ENCODE data around the gene DHRS3. TPM values are rescaled to one million over a fixed set of nuclear protein-coding genes. Genes with fewer than 3 reads are reported as not detected.
A peak's percentile ranks its signal among the peaks of the same experiment; 100 is the strongest.

Gene DHRS3
- total and polyA plus RNA-seq, 2 of the 13 experiments (the other 11 are each of a cell fraction or from before 2014, with no cell fraction given) = 48.5 to 90.5 TPM

- TF ChIP-seq ZNF318 (CRISPR knock-in tag; IDR thresholded peaks at IDR 0.05) = no peak
- peak; percentile 35; the same call in 1 of the 2 replicates for TF ChIP-seq ATF7 (IDR thresholded peaks at IDR 0.05)
- no peak; the same call in 1 of the 2 replicates for TF ChIP-seq ATF7 (CRISPR knock-in tag; IDR thresholded peaks at IDR 0.05)
- no peak for TF ChIP-seq KLF13 (CRISPR knock-in tag; IDR thresholded peaks at IDR 0.05)
- no peak for TF ChIP-seq ZFP90 (CRISPR knock-in tag; IDR thresholded peaks at IDR 0.05; ENCODE audit: borderline replicate concordance)
- no peak for TF ChIP-seq AHR (CRISPR knock-in tag; IDR thresholded peaks at IDR 0.05)
- peak; percentile 47; the same call in 1 of the 2 replicates for TF ChIP-seq HOXA5 (CRISPR knock-in tag; IDR thresholded peaks at IDR 0.05)
- no peak for TF ChIP-seq ZNF562 (CRISPR knock-in tag; IDR thresholded peaks at IDR 0.05; ENCODE audit: borderline replicate concordance)
- peak; percentile 57; the same call in 1 of the 2 replicates for TF ChIP-seq ZNF501 (CRISPR knock-in tag; IDR thresholded peaks at IDR 0.05)
- no peak for TF ChIP-seq ATF6 (CRISPR knock-in tag; conservative IDR thresholded peaks at IDR 0.05)
- no peak for TF ChIP-seq ZNF33A (CRISPR knock-in tag; IDR thresholded peaks at IDR 0.05; ENCODE audit: borderline replicate concordance)
- TF ChIP-seq ZNF879 (CRISPR knock-in tag; IDR thresholded peaks at IDR 0.05) = no peak
- no peak; the same call in 1 of the 2 replicates for TF ChIP-seq MIER3 (CRISPR knock-in tag; IDR thresholded peaks at IDR 0.05; ENCODE audit: borderline replicate concordance)
- no peak for TF ChIP-seq MTERF4 (CRISPR knock-in tag; IDR thresholded peaks at IDR 0.05)
- TF ChIP-seq POGZ (CRISPR knock-in tag; IDR thresholded peaks at IDR 0.05) = peak; percentile 83
- peak; percentile 68 for TF ChIP-seq ATF1 (CRISPR knock-in tag; IDR thresholded peaks at IDR 0.05)
- TF ChIP-seq DNMT3B (CRISPR knock-in tag; conservative IDR thresholded peaks at IDR 0.05) = no peak
- peak; percentile 83 for TF ChIP-seq POLR2G (IDR thresholded peaks at IDR 0.05; ENCODE audit: low read depth, low read length)
Observed at GRCh38 chr1:12525311-12526181, 92.5 kb downstream of the DHRS3 start (continued).
